K562 (cell line): ENCODE results near the gene SNX1.

Experiments
- FOS ChIP-seq: IDR thresholded peaks from 3 replicates; pipeline ENCODE4 v1.6.1; 2011; ENCODE audit not compliant: insufficient read length; ENCODE audit errors: extremely low read depth
- NR1H2 ChIP-seq: sonication (generic); formaldehyde crosslinking; IDR thresholded peaks from 2 replicates; pipeline ENCODE4 v1.4.0; 2020; ENCODE audit warnings: mild to moderate bottlenecking, missing genetic modification reagents

GRCh38 chr15:64134345-64134829 lies 38.6 kb downstream of the SNX1 start:
- TF ChIP-seq FOS (no peak), NR1H2 (CRISPR knock-in tag) (no peak)
